Esophagus squamous epithelium (tissue), 4 donors: Measurements from ENCODE around the gene HPN.

Experiments
- POLR2A ChIP-seq, 4 donors: fragments of 450-650 bp; IDR thresholded peaks; one replicate each; pipeline ENCODE4 v1.6.1; 2017; ENCODE audit warnings: antibody characterized with exemption in 4 of 4, mild to moderate bottlenecking in 4 of 4, moderate library complexity in 3 of 4
- TF ChIP-seq, protein P1 (sequence below), 6 experiments: fragments of 450-650 bp in 4 of 6; fragments of 200-600 bp in 2 of 6; sonication (generic) in 2 of 6; IDR thresholded peaks; one replicate each; pipeline ENCODE4 v1.5.1; 2016 to 2019; ENCODE audit warnings: antibody characterized with exemption in 6 of 6, mild to moderate bottlenecking in 4 of 6, moderate library complexity in 4 of 6

GRCh38 chr19:35059006-35059798 lies 17.7 kb downstream of the HPN start:
- no peak for TF ChIP-seq POLR2A (IDR thresholded peaks at IDR 0.05)
- TF ChIP-seq, protein P1, sequence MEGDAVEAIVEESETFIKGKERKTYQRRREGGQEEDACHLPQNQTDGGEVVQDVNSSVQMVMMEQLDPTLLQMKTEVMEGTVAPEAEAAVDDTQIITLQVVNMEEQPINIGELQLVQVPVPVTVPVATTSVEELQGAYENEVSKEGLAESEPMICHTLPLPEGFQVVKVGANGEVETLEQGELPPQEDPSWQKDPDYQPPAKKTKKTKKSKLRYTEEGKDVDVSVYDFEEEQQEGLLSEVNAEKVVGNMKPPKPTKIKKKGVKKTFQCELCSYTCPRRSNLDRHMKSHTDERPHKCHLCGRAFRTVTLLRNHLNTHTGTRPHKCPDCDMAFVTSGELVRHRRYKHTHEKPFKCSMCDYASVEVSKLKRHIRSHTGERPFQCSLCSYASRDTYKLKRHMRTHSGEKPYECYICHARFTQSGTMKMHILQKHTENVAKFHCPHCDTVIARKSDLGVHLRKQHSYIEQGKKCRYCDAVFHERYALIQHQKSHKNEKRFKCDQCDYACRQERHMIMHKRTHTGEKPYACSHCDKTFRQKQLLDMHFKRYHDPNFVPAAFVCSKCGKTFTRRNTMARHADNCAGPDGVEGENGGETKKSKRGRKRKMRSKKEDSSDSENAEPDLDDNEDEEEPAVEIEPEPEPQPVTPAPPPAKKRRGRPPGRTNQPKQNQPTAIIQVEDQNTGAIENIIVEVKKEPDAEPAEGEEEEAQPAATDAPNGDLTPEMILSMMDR (IDR thresholded peaks at IDR 0.05) = no peak
